Neutrophil (primary cell): ENCODE results near the gene SLC6A7.

Experiments
- H3K27ac ChIP-seq: fragments of 200-600 bp; sonication (generic); 2 replicates; pipeline ENCODE4 v1.5.1; 2016; ENCODE audit warnings: mild to moderate bottlenecking, moderate library complexity
- H3K27me3 ChIP-seq: fragments of 200-600 bp; sonication (generic); 2 replicates; pipeline ENCODE4 v1.6.0; 2016; ENCODE audit warnings: mild to moderate bottlenecking
- H3K36me3 ChIP-seq: fragments of 200-600 bp; sonication (generic); 2 replicates; pipeline ENCODE4 v1.5.1; 2017
- H3K4me1 ChIP-seq, 2 experiments: fragments of 200-600 bp in 1 of 2; sonication (generic) in 1 of 2; 1 replicate in 1 of 2; 2 replicates in 1 of 2; pipeline versions ENCODE4 v1.5.1 to v1.6.1; 2013 to 2016; ENCODE audit warnings: low read depth in 1 of 2, low read length in 1 of 2, mild to moderate bottlenecking in 1 of 2, moderate library complexity in 1 of 2; ENCODE audit not compliant: control insufficient read depth in 1 of 2, insufficient read depth in 1 of 2
- H3K4me3 ChIP-seq, 2 experiments: fragments of 200-600 bp in 1 of 2; sonication (generic) in 1 of 2; 1 replicate in 1 of 2; 2 replicates in 1 of 2; pipeline ENCODE4 v1.5.1; 2013 to 2016; ENCODE audit warnings: low read depth in 1 of 2, low read length in 1 of 2, mild to moderate bottlenecking in 1 of 2, moderate library complexity in 1 of 2
- H3K9me3 ChIP-seq: fragments of 200-600 bp; sonication (generic); 2 replicates; pipeline ENCODE4 v1.5.1; 2016
- CTCF ChIP-seq: fragments of 200-600 bp; sonication (generic); IDR thresholded peaks from 2 replicates; pipeline ENCODE4 v1.5.1; 2016; ENCODE audit warnings: antibody characterized with exemption

The SLC6A7 gene

GRCh38 chr5:150190503-150190979, 679 bp downstream of the SLC6A7 start:
- peaks cover 59% of the 10 kb centered on the region for H3K27me3 ChIP-seq
- H3K4me1 ChIP-seq = peaks cover 11 to 15% of the 10 kb centered on the region in 2 experiments
- H3K4me3 ChIP-seq = no peak overlapping the region
- no peaks in the 10 kb centered on the region for H3K36me3 ChIP-seq
- no peak for TF ChIP-seq CTCF
- H3K9me3 ChIP-seq = no peaks in the 10 kb centered on the region
- no peak overlapping the region for H3K27ac ChIP-seq

GRCh38 chr5:150190987-150191386, 1.1 kb downstream of the SLC6A7 start:
- no peak for TF ChIP-seq CTCF
- no peak overlapping the region for H3K4me3 ChIP-seq
- H3K36me3 ChIP-seq = no peaks in the 10 kb centered on the region
- H3K9me3 ChIP-seq = no peaks in the 10 kb centered on the region
- H3K4me1 ChIP-seq = peaks cover 6 to 11% of the 10 kb centered on the region in 2 experiments
- H3K27me3 ChIP-seq = peaks cover 62% of the 10 kb centered on the region
- H3K27ac ChIP-seq = no peak overlapping the region

GRCh38 chr5:150192462-150192861, 2.6 kb downstream of the SLC6A7 start:
- H3K27ac ChIP-seq = no peak overlapping the region
- H3K27me3 ChIP-seq = peaks cover 63% of the 10 kb centered on the region
- no peak overlapping the region for H3K4me3 ChIP-seq
- no peak for TF ChIP-seq CTCF
- H3K4me1 ChIP-seq = peaks cover 0 to 3% of the 10 kb centered on the region in 2 experiments
- no peaks in the 10 kb centered on the region for H3K9me3 ChIP-seq
- H3K36me3 ChIP-seq = no peaks in the 10 kb centered on the region

GRCh38 chr5:150195736-150196485, 6.0 kb downstream of the SLC6A7 start:
- no peaks in the 10 kb centered on the region for H3K36me3 ChIP-seq
- H3K27me3 ChIP-seq = peaks cover 30% of the 10 kb centered on the region
- no peak for TF ChIP-seq CTCF
- H3K9me3 ChIP-seq = no peaks in the 10 kb centered on the region
- H3K4me1 ChIP-seq = no peaks in the 10 kb centered on the region
- H3K27ac ChIP-seq = no peak overlapping the region
- H3K4me3 ChIP-seq = no peak overlapping the region

GRCh38 chr5:150196514-150196913, 6.7 kb downstream of the SLC6A7 start:
- H3K4me3 ChIP-seq = no peak overlapping the region
- H3K36me3 ChIP-seq = no peaks in the 10 kb centered on the region
- H3K4me1 ChIP-seq = no peaks in the 10 kb centered on the region
- H3K27me3 ChIP-seq = peaks cover 24% of the 10 kb centered on the region
- H3K27ac ChIP-seq = no peak overlapping the region
- TF ChIP-seq CTCF = no peak
- no peaks in the 10 kb centered on the region for H3K9me3 ChIP-seq
